Liver (tissue), 9 donors: ENCODE measurements around the gene AFAP1. TPM values are rescaled to one million over a fixed set of nuclear protein-coding genes. Genes with fewer than 3 reads are reported as not detected.

ENCODE experiments used
- DNase-seq: peaks from one replicate; pipeline ENCODE4 v3.0.0-alpha.2; 2017; ENCODE audit warnings: low spot score
- H3K27ac ChIP-seq, 2 donors: one replicate each; pipeline ENCODE4 v1.7.0; 2013; ENCODE audit warnings: inconsistent platforms in 2 of 2, low read length in 2 of 2, control low read depth in 1 of 2, low read depth in 1 of 2, mild to moderate bottlenecking in 1 of 2
- H3K27me3 ChIP-seq, 4 donors: one replicate each; pipeline versions ENCODE4 v1.6.1 to v1.7.0; 2013; ENCODE audit warnings: low read length in 3 of 4, inconsistent platforms in 1 of 4, mild to moderate bottlenecking in 1 of 4, moderate library complexity in 1 of 4; ENCODE audit not compliant: control insufficient read depth in 4 of 4, insufficient read depth in 4 of 4
- H3K36me3 ChIP-seq, 4 donors: one replicate each; pipeline versions ENCODE4 v1.6.1 to v1.7.0; 2013; ENCODE audit warnings: low read length in 3 of 4, mild to moderate bottlenecking in 3 of 4, low read depth in 1 of 4, moderate library complexity in 1 of 4; ENCODE audit not compliant: control insufficient read depth in 4 of 4, insufficient read depth in 3 of 4
- H3K4me1 ChIP-seq, 4 donors: one replicate each; pipeline versions ENCODE4 v1.6.1 to v1.7.0; 2013; ENCODE audit warnings: low read length in 3 of 4, mild to moderate bottlenecking in 3 of 4, moderate library complexity in 1 of 4; ENCODE audit not compliant: control insufficient read depth in 4 of 4, insufficient read depth in 4 of 4
- H3K4me3 ChIP-seq, 3 donors: one replicate each; pipeline versions ENCODE4 v1.6.1 to v1.7.0; 2013; ENCODE audit warnings: low read length in 3 of 3, control low read depth in 1 of 3, low read depth in 1 of 3, mild to moderate bottlenecking in 1 of 3
- H3K9ac ChIP-seq, 2 donors: one replicate each; pipeline ENCODE4 v1.7.0; 2013; ENCODE audit warnings: low read length in 2 of 2, mild to moderate bottlenecking in 2 of 2, moderate library complexity in 2 of 2, control low read depth in 1 of 2, low read depth in 1 of 2
- H3K9me3 ChIP-seq, 4 donors: one replicate each; pipeline versions ENCODE4 v1.6.1 to v1.7.0; 2013; ENCODE audit warnings: low read length in 3 of 4; ENCODE audit not compliant: control insufficient read depth in 4 of 4
- ATF3 ChIP-seq: IDR thresholded peaks from 2 replicates; pipeline ENCODE4 v1.6.1; 2016; ENCODE audit warnings: antibody characterized with exemption
- EGR1 ChIP-seq, 2 donors: IDR thresholded peaks; 2 replicates each; pipeline ENCODE4 v1.6.1; 2016 to 2018; ENCODE audit warnings: antibody characterized with exemption in 2 of 2, low read depth in 2 of 2
- FOXA1 ChIP-seq: IDR thresholded peaks from 2 replicates; pipeline ENCODE4 v1.6.1; 2016; ENCODE audit warnings: antibody characterized with exemption
- FOXA2 ChIP-seq: IDR thresholded peaks from 2 replicates; pipeline ENCODE4 v1.6.1; 2016; ENCODE audit warnings: antibody characterized with exemption
- GABPA ChIP-seq, 2 donors: IDR thresholded peaks in 1 of 2; conservative IDR thresholded peaks in 1 of 2; 2 replicates each; pipeline ENCODE4 v1.6.1; 2016; ENCODE audit warnings: antibody characterized with exemption in 2 of 2, mild to moderate bottlenecking in 1 of 2, moderate library complexity in 1 of 2
- HNF4A ChIP-seq, 2 donors: conservative IDR thresholded peaks; 2 replicates each; pipeline ENCODE4 v1.6.1; 2016; ENCODE audit warnings: antibody characterized with exemption in 2 of 2, mild to moderate bottlenecking in 2 of 2
- HNF4G ChIP-seq: IDR thresholded peaks from 2 replicates; pipeline ENCODE4 v1.6.1; 2016; ENCODE audit warnings: antibody characterized with exemption
- JUND ChIP-seq, 2 donors: IDR thresholded peaks; 2 replicates each; pipeline ENCODE4 v1.6.1; 2016; ENCODE audit warnings: antibody characterized with exemption in 2 of 2
- MAX ChIP-seq: IDR thresholded peaks from 2 replicates; pipeline ENCODE4 v1.6.1; 2016; ENCODE audit warnings: antibody characterized with exemption
- NR2F2 ChIP-seq: IDR thresholded peaks from 2 replicates; pipeline ENCODE4 v1.6.1; 2016; ENCODE audit warnings: antibody characterized with exemption
- RAD21 ChIP-seq, 2 donors: IDR thresholded peaks; 2 replicates each; pipeline ENCODE4 v1.6.1; 2016; ENCODE audit warnings: antibody characterized with exemption in 2 of 2, mild to moderate bottlenecking in 2 of 2
- REST ChIP-seq: IDR thresholded peaks from 2 replicates; pipeline ENCODE4 v1.6.1; 2016; ENCODE audit warnings: antibody characterized with exemption, mild to moderate bottlenecking
- RXRA ChIP-seq, 2 donors: IDR thresholded peaks; 2 replicates each; pipeline ENCODE4 v1.6.1; 2017 to 2018; ENCODE audit warnings: antibody characterized with exemption in 2 of 2, mild to moderate bottlenecking in 1 of 2
- SP1 ChIP-seq: IDR thresholded peaks from 2 replicates; pipeline ENCODE4 v1.6.1; 2018; ENCODE audit warnings: antibody characterized with exemption, mild to moderate bottlenecking
- TAF1 ChIP-seq: conservative IDR thresholded peaks from 2 replicates; pipeline ENCODE4 v1.6.1; 2016; ENCODE audit warnings: antibody characterized with exemption, mild to moderate bottlenecking
- YY1 ChIP-seq: IDR thresholded peaks from 2 replicates; pipeline ENCODE4 v1.6.1; 2016; ENCODE audit warnings: antibody characterized with exemption, mild to moderate bottlenecking
- ZBTB33 ChIP-seq: IDR thresholded peaks from 2 replicates; pipeline ENCODE4 v1.6.1; 2016; ENCODE audit warnings: antibody characterized with exemption
- WGBS: extraction: QIAGEN DNeasy Blood & Tissue Kit; methylation state at CpG from one replicate; pipeline ENCODE4 v1.1.7; 2013; 5-methylcytosine and 5-hydroxymethylcytosine counted together
- polyA plus RNA-seq, 2 donors: library from polyadenylated mRNA; stranded (reverse) in 1 of 2; unstranded in 1 of 2; fragments of 200-250 nt in 1 of 2; fragments of >200 nt in 1 of 2; fragmentation: Nextera tagmentation in 1 of 2; extraction: Ambion mirVana in 1 of 2; gene quantifications; one replicate each; pipeline versions ENCODE4 v1.2.1 to v1.2.3, GENCODE V29; 2013 to 2015
- total RNA-seq, 2 donors: library from RNA; depleted of rRNA; stranded (reverse); fragments of >200 nt; gene quantifications; one replicate each; pipeline ENCODE4 v1.2.3, GENCODE V29; 2014
- TF ChIP-seq, protein P1 (sequence below): fragments of 150-350 bp; IDR thresholded peaks from 2 replicates; pipeline ENCODE4 v1.5.1; 2017; ENCODE audit warnings: improper control_type of control experiment, low read depth, low read length; ENCODE audit not compliant: missing input control
- donor health status: healthy.
- donor health status: healthy.
- donor health status: healthy.
- donor health status: healthy.
- donor health status: healthy.

The AFAP1 gene
- total and polyA plus RNA-seq, 4 donors: 0.40 to 3.2 (median 1.6) TPM

DNA sequence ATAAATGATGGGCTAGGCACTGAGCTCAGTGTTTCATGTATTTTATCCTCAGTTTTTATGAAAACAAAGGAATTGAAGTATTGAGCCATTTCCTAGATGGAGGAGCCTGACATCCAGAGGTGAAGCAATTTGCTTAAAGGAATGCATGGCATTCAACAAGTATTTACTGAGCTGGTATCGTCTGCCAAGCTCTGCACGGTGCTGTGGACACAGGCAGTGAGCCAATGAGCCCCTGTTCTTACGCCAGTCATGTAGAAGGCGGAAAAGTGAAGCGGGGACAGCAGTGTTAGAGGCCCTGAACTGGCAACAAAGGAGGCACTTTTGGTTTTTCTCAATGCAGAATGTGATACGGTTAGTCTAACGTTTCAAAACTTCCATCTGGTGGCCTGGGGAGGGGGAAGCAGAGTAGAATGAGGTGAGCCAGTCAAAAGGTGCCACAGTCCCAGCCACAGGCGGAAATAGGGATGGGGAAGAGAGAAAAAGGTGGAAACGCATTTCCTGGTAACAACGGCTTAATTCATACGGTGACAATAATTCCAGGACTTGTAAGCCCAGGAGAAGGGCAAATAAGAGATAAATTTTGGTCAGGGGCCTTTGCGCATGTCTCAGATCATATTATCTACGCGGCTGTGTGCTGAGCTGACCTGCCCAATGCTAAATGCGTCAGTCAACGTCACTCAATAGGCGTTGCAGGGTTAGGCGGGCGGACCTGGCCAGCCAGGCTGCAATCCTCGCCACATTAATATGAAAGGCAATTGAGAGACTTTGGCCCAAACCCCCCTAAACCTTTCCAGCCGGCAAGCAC lies 133.9 kb downstream of the AFAP1 start:
- no peaks in the 10 kb centered on the region for H3K36me3 ChIP-seq
- H3K9me3 ChIP-seq: no peaks in the 10 kb centered on the region
- TF ChIP-seq NR2F2 (no peak), TAF1 (no peak), REST (no peak), EGR1 (IDR thresholded peaks at IDR 0.05; ENCODE audit: low read depth in 2 of 2) (no peak), YY1 (no peak), FOXA1 (peak; percentile 89), FOXA2 (peak; percentile 94), ZBTB33 (no peak), ATF3 (no peak), MAX (no peak), RXRA (IDR thresholded peaks at IDR 0.05) (peak in 1 of 2 donors; percentile 23), HNF4G (no peak), RAD21 (IDR thresholded peaks at IDR 0.05) (peak in 1 of 2 donors; percentile 16), HNF4A (conservative IDR thresholded peaks at IDR 0.05) (no peak), GABPA (IDR thresholded peaks at IDR 0.05 in 1 of 2, conservative IDR thresholded peaks at IDR 0.05 in 1 of 2) (no peak), JUND (IDR thresholded peaks at IDR 0.05) (no peak), SP1 (no peak)
- TF ChIP-seq, protein P1, sequence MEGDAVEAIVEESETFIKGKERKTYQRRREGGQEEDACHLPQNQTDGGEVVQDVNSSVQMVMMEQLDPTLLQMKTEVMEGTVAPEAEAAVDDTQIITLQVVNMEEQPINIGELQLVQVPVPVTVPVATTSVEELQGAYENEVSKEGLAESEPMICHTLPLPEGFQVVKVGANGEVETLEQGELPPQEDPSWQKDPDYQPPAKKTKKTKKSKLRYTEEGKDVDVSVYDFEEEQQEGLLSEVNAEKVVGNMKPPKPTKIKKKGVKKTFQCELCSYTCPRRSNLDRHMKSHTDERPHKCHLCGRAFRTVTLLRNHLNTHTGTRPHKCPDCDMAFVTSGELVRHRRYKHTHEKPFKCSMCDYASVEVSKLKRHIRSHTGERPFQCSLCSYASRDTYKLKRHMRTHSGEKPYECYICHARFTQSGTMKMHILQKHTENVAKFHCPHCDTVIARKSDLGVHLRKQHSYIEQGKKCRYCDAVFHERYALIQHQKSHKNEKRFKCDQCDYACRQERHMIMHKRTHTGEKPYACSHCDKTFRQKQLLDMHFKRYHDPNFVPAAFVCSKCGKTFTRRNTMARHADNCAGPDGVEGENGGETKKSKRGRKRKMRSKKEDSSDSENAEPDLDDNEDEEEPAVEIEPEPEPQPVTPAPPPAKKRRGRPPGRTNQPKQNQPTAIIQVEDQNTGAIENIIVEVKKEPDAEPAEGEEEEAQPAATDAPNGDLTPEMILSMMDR: no peak
- peak overlapping the region; percentile 38 to 55 for H3K27ac ChIP-seq
- peaks cover 0 to 11% (median 4%) of the 10 kb centered on the region in 4 donors for H3K4me1 ChIP-seq
- 60% methylated on average over 21 of the region's 21 CpGs for WGBS
- no peak overlapping the region for H3K9ac ChIP-seq
- H3K4me3 ChIP-seq: no peak overlapping the region
- no peaks in the 10 kb centered on the region for H3K27me3 ChIP-seq
- no peak for DNase-seq
